ENCODE data around the gene B3GNT8. TPM values are rescaled to one million over a fixed set of nuclear protein-coding genes. Genes with fewer than 3 reads are reported as not detected.
"Not testable (repeated sequence)": the region's sequence is repeated elsewhere in the genome, so short reads cannot be mapped to it uniquely, and the experiment has no call there.

Gene B3GNT8
- total RNA-seq = 12.4 TPM
- long read RNA-seq, partial matches to known transcripts = 11 of 31 reads
- long read RNA-seq, other reads (novel, unspliced or antisense) = 16 of 31 reads

- peak; percentile 84 for ATAC-seq
- peak; percentile 94 for DNase-seq
- intact Hi-C loops (cut with micrococcal nuclease) = no loop called here
Observed at GRCh38 chr19:41426952-41427646, at the start of gene B3GNT8. B3GNT8 (minus strand) TSS chr19:41427374; CDS start chr19:41426778, 596 bp downstream.

GRCh38 chr19:41476583-41476982, 49.4 kb upstream of the B3GNT8 start:
- intact Hi-C loops (cut with micrococcal nuclease) = no loop called here
- DNase-seq (no peak), ATAC-seq (no peak)

- ATAC-seq; intact Hi-C loops (cut with micrococcal nuclease); DNase-seq: not testable (repeated sequence)
Observed at GRCh38 chr19:41463257-41464256, 36.4 kb upstream of the B3GNT8 start.

GRCh38 chr19:41462497-41462896, 35.3 kb upstream of the B3GNT8 start:
- DNase-seq = no peak
- intact Hi-C loops (cut with micrococcal nuclease) = no loop called here
- no peak for ATAC-seq

GRCh38 chr19:41457241-41457640, 30.1 kb upstream of the B3GNT8 start:
- intact Hi-C loops (cut with micrococcal nuclease) = loop anchor here (10.0 kb wide), 1 partner anchor 108 kb away; no protein-coding TSS in a partner anchor
- DNase-seq (no peak), ATAC-seq (no peak)

- intact Hi-C loops (cut with micrococcal nuclease) = loop anchor here (10.0 kb wide), 1 partner anchor 108 kb away; no protein-coding TSS in a partner anchor
- peak; percentile 65 for ATAC-seq
- no peak for DNase-seq
Observed at GRCh38 chr19:41456342-41456918, 29.3 kb upstream of the B3GNT8 start.

GRCh38 chr19:41455936-41456335, 28.8 kb upstream of the B3GNT8 start:
- intact Hi-C loops (cut with micrococcal nuclease) = loop anchor here (10.0 kb wide), 1 partner anchor 109 kb away; no protein-coding TSS in a partner anchor
- ATAC-seq (no peak), DNase-seq (no peak)

- ATAC-seq (no peak), DNase-seq (no peak)
- intact Hi-C loops (cut with micrococcal nuclease) = loop anchor here (10.0 kb wide), 1 partner anchor 112 kb away; no protein-coding TSS in a partner anchor
Observed at GRCh38 chr19:41452584-41453275, 25.6 kb upstream of the B3GNT8 start.

GRCh38 chr19:41449865-41450178, 22.6 kb upstream of the B3GNT8 start:
- no peak for DNase-seq
- intact Hi-C loops (cut with micrococcal nuclease) = loop anchor here (10.0 kb wide), 2 partner anchors 85 to 115 kb away; no protein-coding TSS in a partner anchor
- ATAC-seq = no peak

- peak; percentile 94 for ATAC-seq
- intact Hi-C loops (cut with micrococcal nuclease) = loop anchor here (10.0 kb wide), 1 partner anchor 86 kb away; no protein-coding TSS in a partner anchor
- peak; percentile 82 for DNase-seq
Observed at GRCh38 chr19:41449079-41449864, 22.1 kb upstream of the B3GNT8 start.

- DNase-seq = no peak
- intact Hi-C loops (cut with micrococcal nuclease) = loop anchor here (10.0 kb wide), 1 partner anchor 87 kb away; no protein-coding TSS in a partner anchor
- peak; percentile 42 for ATAC-seq
Observed at GRCh38 chr19:41447732-41448332, 20.7 kb upstream of the B3GNT8 start.

GRCh38 chr19:41445575-41445974, 18.4 kb upstream of the B3GNT8 start:
- intact Hi-C loops (cut with micrococcal nuclease) = loop anchor here (10.0 kb wide), 1 partner anchor 89 kb away; no protein-coding TSS in a partner anchor
- DNase-seq = no peak
- no peak for ATAC-seq

- DNase-seq (no peak), ATAC-seq (no peak)
- intact Hi-C loops (cut with micrococcal nuclease) = loop anchor here (10.0 kb wide), 1 partner anchor 91 kb away; no protein-coding TSS in a partner anchor
Observed at GRCh38 chr19:41443813-41444455, 16.8 kb upstream of the B3GNT8 start.

- intact Hi-C loops (cut with micrococcal nuclease) = loop anchor here (10.0 kb wide), 1 partner anchor 92 kb away; no protein-coding TSS in a partner anchor
- no peak for DNase-seq
- ATAC-seq = no peak
Observed at GRCh38 chr19:41442473-41443355, 15.5 kb upstream of the B3GNT8 start, which contains the start of gene ERICH4. ERICH4 (plus strand) TSS chr19:41443156; CDS start chr19:41443170, 14 bp downstream.

GRCh38 chr19:41441321-41441945, 14.3 kb upstream of the B3GNT8 start:
- DNase-seq (no peak), ATAC-seq (no peak)
- intact Hi-C loops (cut with micrococcal nuclease) = loop anchor here (10.0 kb wide), 1 partner anchor 93 kb away; no protein-coding TSS in a partner anchor

All from left ventricle myocardium superior (tissue), 1 donor.